Stimulated activated CD8-positive, alpha-beta memory T cell treated with anti-CD3 and anti-CD28 coated beads, Interleukin-7, amount 100 ng/mL, for 48 hours (primary cell): ENCODE measurements around the gene ZNF101.
A peak's percentile ranks its signal among the peaks of the same experiment; 100 is the strongest.

Experiments
- DNase-seq, 2 donors: peaks; one replicate each; pipeline ENCODE4 v3.0.0-alpha.2; 2020; ENCODE audit warnings: low read depth in 1 of 2; ENCODE audit errors: extremely low read depth in 1 of 2

ZNF101 gene

GRCh38 chr19:19704836-19705235, 36.2 kb downstream of the ZNF101 start:
- DNase-seq, result no peak

GRCh38 chr19:19710506-19710905, 41.9 kb downstream of the ZNF101 start:
- DNase-seq, result no peak

- no peak for DNase-seq
Observed at GRCh38 chr19:19711306-19711933, 42.8 kb downstream of the ZNF101 start.

GRCh38 chr19:19711934-19712828, 43.5 kb downstream of the ZNF101 start:
- no peak for DNase-seq

GRCh38 chr19:19719798-19720197, 51.2 kb downstream of the ZNF101 start:
- DNase-seq, result no peak

- DNase-seq, result no peak
Observed at GRCh38 chr19:19721896-19722295, 53.3 kb downstream of the ZNF101 start.

GRCh38 chr19:19732579-19733501, 64.2 kb downstream of the ZNF101 start, which contains the start of gene ZNF14:
Gene ZNF14, minus strand, starts transcription at chr19:19733112. Its CDS starts 154 bp downstream, at chr19:19732958.
- DNase-seq, result peak; percentile 77 to 93
